HG02759 (cell line): Measurements from ENCODE around the gene OR52I2.

Experiments
- ATAC-seq: cut with Tn5 transposase; IDR thresholded peaks from one replicate; pipeline ENCODE4 v1.9.1; 2021; ENCODE audit warnings: mild to moderate bottlenecking, moderate library complexity; ENCODE audit not compliant: unreplicated experiment

OR52I2 gene

GRCh38 chr11:4607781-4608666 is 26.5 kb downstream of the OR52I2 start, which contains the start of gene TRIM68:
Gene TRIM68 (minus strand): TSS chr11:4608231. CDS start chr11:4605504, 2,727 bp downstream.
- peak; percentile 99 for ATAC-seq

GRCh38 chr11:4610258-4610935 is 28.9 kb downstream of the OR52I2 start:
- no peak for ATAC-seq

- no peak for ATAC-seq
Observed at GRCh38 chr11:4611986-4612385, 30.4 kb downstream of the OR52I2 start.

- ATAC-seq, result no peak
Observed at GRCh38 chr11:4615856-4616444, 34.4 kb downstream of the OR52I2 start.

GRCh38 chr11:4619514-4619913 is 38.0 kb downstream of the OR52I2 start:
- ATAC-seq, result no peak

- peak; percentile 60 for ATAC-seq
Observed at GRCh38 chr11:4626207-4627099, 44.9 kb downstream of the OR52I2 start.

- ATAC-seq, result no peak
Observed at GRCh38 chr11:4636136-4636535, 54.6 kb downstream of the OR52I2 start.

GRCh38 chr11:4636962-4637661 is 55.6 kb downstream of the OR52I2 start, which contains the start of gene OR51D1:
Gene OR51D1 (plus strand): TSS chr11:4637477. CDS start chr11:4639791, 2,314 bp downstream.
- peak; percentile 98 for ATAC-seq

GRCh38 chr11:4637662-4638047 is 56.1 kb downstream of the OR52I2 start:
- no peak for ATAC-seq

GRCh38 chr11:4639931-4640330 is 58.4 kb downstream of the OR52I2 start:
- ATAC-seq, result no peak

GRCh38 chr11:4641501-4641900 is 60.0 kb downstream of the OR52I2 start:
- no peak for ATAC-seq

- no peak for ATAC-seq
Observed at GRCh38 chr11:4642043-4642442, 60.5 kb downstream of the OR52I2 start.
